Stomach (tissue), 4 donors: ENCODE data around the gene TRAPPC3.

Experiments used
- CTCF ChIP-seq, 7 experiments: fragments of 450-650 bp in 4 of 7; fragments of 200-600 bp in 3 of 7; sonication (generic) in 3 of 7; IDR thresholded peaks; one replicate each; pipeline ENCODE4 v1.5.1; 2016 to 2019; ENCODE audit warnings: antibody characterized with exemption in 7 of 7, control low read depth in 2 of 7, mild to moderate bottlenecking in 1 of 7
- POLR2AphosphoS5 ChIP-seq, 3 donors: sonication (generic); formaldehyde crosslinking; IDR thresholded peaks; one replicate each; pipeline ENCODE4 v1.6.1; 2016; ENCODE audit warnings: antibody characterized with exemption in 3 of 3

DNA sequence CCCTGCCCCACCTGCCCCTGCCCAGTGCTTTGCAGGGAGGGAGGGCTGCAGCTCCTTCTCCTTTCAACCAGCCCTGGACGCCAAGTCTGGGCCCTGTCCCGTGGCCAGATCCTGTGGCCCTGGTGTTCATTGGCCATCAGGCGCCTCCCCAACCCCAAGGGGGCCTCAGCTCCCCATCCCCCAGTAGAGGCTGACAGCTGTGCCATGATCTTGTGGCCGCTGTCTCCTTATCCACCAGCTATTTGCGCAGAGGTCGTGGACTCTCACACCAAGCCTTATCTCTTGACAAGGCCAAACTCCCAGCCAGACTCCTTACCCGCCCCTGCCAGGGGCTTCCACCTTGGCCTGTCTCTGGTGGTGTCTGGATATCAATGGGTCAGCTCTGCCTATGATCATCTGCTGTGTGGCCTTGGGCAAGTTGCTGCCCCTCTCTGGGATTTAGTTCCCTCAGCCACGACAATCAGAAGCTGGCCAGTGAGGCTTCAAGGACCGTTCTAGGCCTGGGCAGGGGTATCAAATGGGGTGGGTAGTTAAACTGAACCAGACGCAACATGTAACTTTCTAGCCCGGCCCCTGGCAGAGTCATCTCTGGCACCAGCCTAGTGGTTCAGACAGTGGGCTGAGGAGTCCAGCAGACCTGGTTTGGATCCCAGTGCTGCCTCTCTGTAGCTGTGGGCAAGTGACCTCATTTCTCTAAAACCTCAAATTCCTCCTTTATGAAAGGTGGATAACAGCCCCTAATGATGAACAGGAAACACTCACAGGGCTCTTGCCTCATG, 21.0 kb downstream of the TRAPPC3 start:
- TF ChIP-seq CTCF (IDR thresholded peaks at IDR 0.05) (no peak), POLR2AphosphoS5 (IDR thresholded peaks at IDR 0.05) (no peak)
